HG02798 (cell line): ENCODE measurements around the gene NEDD9.

ENCODE experiments used
- ATAC-seq: cut with Tn5 transposase; IDR thresholded peaks from one replicate; pipeline ENCODE4 v1.9.1; 2021; ENCODE audit warnings: mild to moderate bottlenecking; ENCODE audit not compliant: unreplicated experiment, poor library complexity

NEDD9 gene

GRCh38 chr6:11236915-11237314 is 4.4 kb upstream of the NEDD9 start:
- no peak for ATAC-seq

- peak; percentile 22 for ATAC-seq
Observed at GRCh38 chr6:11236076-11236750, 3.7 kb upstream of the NEDD9 start.

GRCh38 chr6:11235062-11235461 is 2.6 kb upstream of the NEDD9 start:
- ATAC-seq: no peak

GRCh38 chr6:11233673-11234573 is 1.5 kb upstream of the NEDD9 start:
- no peak for ATAC-seq

- no peak for ATAC-seq
Observed at GRCh38 chr6:11232770-11233626, 530 bp upstream of the NEDD9 start.

GRCh38 chr6:11231564-11232192 is 790 bp downstream of the NEDD9 start:
- ATAC-seq: no peak

- ATAC-seq: no peak
Observed at GRCh38 chr6:11231108-11231463, 1.4 kb downstream of the NEDD9 start.

- ATAC-seq: no peak
Observed at GRCh38 chr6:11230158-11231107, 2.0 kb downstream of the NEDD9 start.

- no peak for ATAC-seq
Observed at GRCh38 chr6:11229655-11230046, 2.8 kb downstream of the NEDD9 start.

- ATAC-seq: no peak
Observed at GRCh38 chr6:11228935-11229654, 3.4 kb downstream of the NEDD9 start.

- ATAC-seq: no peak
Observed at GRCh38 chr6:11227698-11228097, 4.8 kb downstream of the NEDD9 start.

GRCh38 chr6:11226005-11226404 is 6.5 kb downstream of the NEDD9 start:
- no peak for ATAC-seq

GRCh38 chr6:11224966-11225463 is 7.5 kb downstream of the NEDD9 start:
- no peak for ATAC-seq

- peak; percentile 71 for ATAC-seq
Observed at GRCh38 chr6:11224252-11224965, 8.1 kb downstream of the NEDD9 start.

GRCh38 chr6:11223286-11223864 is 9.1 kb downstream of the NEDD9 start:
- ATAC-seq: no peak

- ATAC-seq: no peak
Observed at GRCh38 chr6:11222385-11223277, 9.8 kb downstream of the NEDD9 start.
